PC-9 (cell line): Measurements from ENCODE around the gene DNTT. TPM values are rescaled to one million over a fixed set of nuclear protein-coding genes. Genes with fewer than 3 reads are reported as not detected.

Experiments used
- BruUV-seq: library from RNA; stranded (reverse); fragments of 400-500 nt; replicated peaks from 2 replicates; lab custom pipeline; 2021; lab: Mats Ljungman, UMichigan
- CTCF ChIA-PET: fragments of 300-600 bp; sonication (Branson Sonifier 250); formaldehyde crosslinking; loops from one replicate; lab custom pipeline; 2022; ENCODE audit warnings: antibody characterized with exemption; lab: Charles Lee
- POLR2A ChIA-PET: fragments of 300-600 bp; sonication (Branson Sonifier 250); formaldehyde crosslinking; loops from one replicate; lab custom pipeline; 2022; ENCODE audit warnings: antibody characterized with exemption; ENCODE audit not compliant: unreplicated experiment; lab: Charles Lee
- DNase-seq, 2 experiments: peaks; one replicate each; pipeline versions ENCODE4 v3.0.0 to v3.0.0-alpha.2; 2015 to 2022; ENCODE audit warnings: mixed read lengths in 1 of 2
- H2AFZ ChIP-seq: fragments of 200-600 bp; sonication (generic); 2 replicates; pipeline ENCODE4 v1.8.1; 2017; ENCODE audit warnings: antibody characterized with exemption
- H3F3A ChIP-seq: fragments of 200-600 bp; sonication (generic); 2 replicates; pipeline ENCODE4 v1.8.1; 2017; ENCODE audit warnings: antibody characterized with exemption, mild to moderate bottlenecking, low read depth; ENCODE audit not compliant: insufficient read depth
- H3K27ac ChIP-seq: fragments of 200-600 bp; sonication (generic); 2 replicates; pipeline ENCODE4 v1.6.1; 2016; ENCODE audit warnings: mixed run types
- H3K27me3 ChIP-seq: fragments of 200-600 bp; sonication (generic); 2 replicates; pipeline ENCODE4 v1.6.1; 2016; ENCODE audit warnings: low read depth, mixed run types; ENCODE audit not compliant: insufficient read depth
- H3K36me3 ChIP-seq: fragments of 200-600 bp; sonication (generic); 2 replicates; pipeline ENCODE4 v1.6.1; 2016; ENCODE audit warnings: low read depth, mixed run types
- H3K4me1 ChIP-seq: fragments of 200-600 bp; sonication (generic); replicated peaks from 2 replicates; pipeline ENCODE4 v1.6.1; 2016; ENCODE audit warnings: mixed run types; ENCODE audit not compliant: insufficient read depth
- H3K4me2 ChIP-seq: fragments of 200-600 bp; sonication (generic); 2 replicates; pipeline ENCODE4 v1.6.1; 2017; ENCODE audit warnings: mixed run types
- H3K4me3 ChIP-seq: fragments of 200-600 bp; sonication (generic); 2 replicates; pipeline ENCODE4 v1.6.1; 2016; ENCODE audit warnings: mixed run types
- H3K79me2 ChIP-seq: fragments of 200-600 bp; sonication (generic); 2 replicates; pipeline ENCODE4 v1.6.1; 2017; ENCODE audit warnings: low read depth, mixed run types
- H3K9me2 ChIP-seq: fragments of 200-600 bp; sonication (generic); 2 replicates; pipeline ENCODE4 v1.8.1; 2017; ENCODE audit warnings: mild to moderate bottlenecking; ENCODE audit not compliant: insufficient read depth
- H3K9me3 ChIP-seq: fragments of 200-600 bp; sonication (generic); 2 replicates; pipeline ENCODE4 v1.8.1; 2016; ENCODE audit warnings: low read depth; ENCODE audit not compliant: insufficient read depth
- H4K20me1 ChIP-seq: fragments of 200-600 bp; sonication (generic); 2 replicates; pipeline ENCODE4 v1.8.1; 2017; ENCODE audit not compliant: insufficient read depth
- CTCF ChIP-seq: fragments of 200-600 bp; sonication (generic); conservative IDR thresholded peaks from 2 replicates; pipeline ENCODE4 v1.6.1; 2017; ENCODE audit warnings: mixed run types, antibody characterized with exemption, mild to moderate bottlenecking, moderate library complexity
- EZH2 ChIP-seq: fragments of 200-600 bp; sonication (generic); IDR thresholded peaks from 2 replicates; pipeline ENCODE4 v1.8.0; 2017; ENCODE audit warnings: antibody characterized with exemption, low read depth
- intact Hi-C: fragments of 100-400 bp; cut with micrococcal nuclease; formaldehyde crosslinking; loops from one replicate; pipeline ENCODE4 v1.10.0; 2022; ENCODE audit not compliant: unreplicated experiment
- total RNA-seq: library from RNA; stranded (reverse); gene quantifications from 2 replicates; pipeline ENCODE4 v1.2.3, GENCODE V29; 2021

The DNTT gene
- total RNA-seq, 1 experiment from 2014 or later, result not detected

DNA sequence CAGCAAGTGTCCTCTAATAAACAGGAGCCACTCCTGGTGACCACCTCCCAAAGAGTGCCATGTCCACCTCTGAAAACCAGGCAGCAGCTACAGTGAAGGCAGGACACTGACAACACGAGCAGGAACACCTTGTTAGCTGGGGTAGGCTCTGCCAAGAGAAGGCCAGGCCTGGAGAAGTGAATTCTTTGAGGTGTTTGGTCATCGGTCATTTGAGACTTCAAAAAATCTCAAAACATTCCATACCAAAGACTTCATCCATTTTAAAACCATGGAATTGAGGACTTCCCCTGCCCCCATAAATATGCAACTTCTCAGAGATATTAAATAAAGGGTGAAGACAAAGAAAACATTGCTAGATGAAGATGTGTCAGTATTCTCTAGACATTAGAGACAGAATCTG is 82.9 kb downstream of the DNTT start:
- TF ChIP-seq CTCF (no peak), EZH2 (no peak)
- ChIA-PET POLR2A (no interaction called here), CTCF (no interaction called here)
- Histone ChIP-seq H2AFZ (no peak overlapping the region), H3K27ac (no peak overlapping the region), H3K27me3 (no peaks in the 10 kb centered on the region), H3K4me2 (no peak overlapping the region), H3F3A (no peaks in the 10 kb centered on the region), H3K9me3 (no peaks in the 10 kb centered on the region), H4K20me1 (no peaks in the 10 kb centered on the region), H3K4me3 (no peak overlapping the region), H3K9me2 (no peaks in the 10 kb centered on the region), H3K4me1 (no peaks in the 10 kb centered on the region), H3K79me2 (no peaks in the 10 kb centered on the region), H3K36me3 (no peaks in the 10 kb centered on the region)
- DNase-seq, result no peak
- BruUV-seq, result no TSS peak
- intact Hi-C loops, result no loop called here

DNA sequence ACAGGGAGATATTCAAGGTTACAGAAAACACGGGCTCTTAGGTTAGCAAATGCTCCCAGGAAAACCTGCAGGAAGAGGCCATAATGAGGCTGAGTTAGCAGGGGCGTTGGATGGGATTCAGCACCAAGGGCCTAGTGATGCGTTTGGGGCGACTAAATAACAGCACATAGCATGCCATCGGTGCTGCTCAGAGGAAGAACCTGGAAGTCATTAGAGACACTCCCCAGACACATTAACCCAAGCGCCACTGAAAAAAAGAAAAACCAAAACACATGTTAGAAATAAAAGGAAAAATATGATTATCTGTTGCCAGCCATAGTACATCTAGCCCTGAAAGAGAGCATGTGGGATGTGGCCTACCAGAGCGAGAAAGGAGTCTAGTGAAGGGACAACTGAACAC is 83.4 kb downstream of the DNTT start:
- Histone ChIP-seq H3F3A (no peaks in the 10 kb centered on the region), H3K4me1 (no peaks in the 10 kb centered on the region), H3K4me2 (no peak overlapping the region), H3K79me2 (no peaks in the 10 kb centered on the region), H3K9me3 (no peaks in the 10 kb centered on the region), H3K9me2 (no peaks in the 10 kb centered on the region), H3K27ac (no peak overlapping the region), H3K36me3 (no peaks in the 10 kb centered on the region), H3K27me3 (no peaks in the 10 kb centered on the region), H3K4me3 (no peak overlapping the region), H4K20me1 (no peaks in the 10 kb centered on the region), H2AFZ (no peak overlapping the region)
- intact Hi-C loops, result no loop called here
- BruUV-seq, result no TSS peak
- DNase-seq, result no peak
- CTCF ChIA-PET, result no interaction called here
- TF ChIP-seq EZH2, result no peak
- no peak for TF ChIP-seq CTCF
- POLR2A ChIA-PET, result no interaction called here

Other genes with a start within 250 kb of the DNTT start
- 11.4 and 12.6 TPM in 2 replicates for gene ZNF518A, start 174.1 kb upstream of the DNTT start, total RNA-seq
- 0.98 and 1.0 TPM in 2 replicates for gene BLNK, start 32.9 kb upstream of the DNTT start, total RNA-seq
- not detected in 2 replicates for gene OPALIN, start 54.6 kb downstream of the DNTT start, total RNA-seq
- gene TLL2, start 209.5 kb downstream of the DNTT start, total RNA-seq, result 0.15 TPM in 1 of 2 replicates, not detected in the other